GM15510 (cell line): ENCODE data around the gene TGFB1I1.

Source experiments
- POLR2A ChIP-seq: IDR thresholded peaks from 3 replicates; pipeline ENCODE4 v1.6.1; 2011; ENCODE audit warnings: borderline replicate concordance; ENCODE audit not compliant: insufficient read length; ENCODE audit errors: extremely low read depth

The TGFB1I1 gene

DNA sequence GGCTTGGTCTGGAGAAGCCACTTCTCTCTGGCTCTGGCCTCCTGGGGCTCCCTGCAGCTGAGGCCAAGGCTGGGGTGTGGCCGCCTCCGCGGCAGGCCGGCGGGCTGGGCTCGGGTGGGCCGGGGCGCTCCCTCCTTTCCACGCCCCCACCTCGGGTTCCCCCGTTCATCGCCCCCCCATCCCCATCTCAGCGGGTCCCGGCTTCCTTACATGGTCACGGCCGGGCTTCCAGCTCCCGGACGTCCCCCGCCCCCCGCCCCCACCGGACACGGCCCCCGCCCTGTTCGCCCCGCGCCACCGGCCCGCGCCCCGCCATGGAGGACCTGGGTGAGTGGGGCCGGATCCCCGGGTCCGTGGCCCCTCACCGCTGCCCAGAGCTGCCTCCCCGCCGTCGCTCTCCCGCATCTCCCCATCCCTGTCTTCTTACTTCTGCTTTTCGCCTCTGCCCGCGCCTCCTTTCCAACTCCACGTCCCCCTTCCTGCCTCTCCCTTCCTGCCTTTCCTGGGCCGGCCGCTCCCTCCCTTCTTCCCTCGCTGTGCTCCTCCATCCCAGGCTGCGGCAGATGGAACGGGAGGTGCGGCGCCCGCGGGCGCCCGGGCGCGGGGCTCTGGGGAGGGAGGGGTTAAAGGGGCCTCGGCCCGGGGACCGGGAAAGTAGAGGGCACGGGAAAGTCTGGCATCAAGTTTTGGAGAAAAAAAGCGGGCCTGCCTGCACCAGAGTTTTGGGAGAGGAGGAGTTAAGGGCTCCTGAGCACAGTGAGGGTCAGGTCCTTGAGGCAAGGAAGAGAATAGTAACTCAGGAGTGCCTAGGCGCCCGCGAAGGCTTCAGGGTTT is at the start of gene TGFB1I1:
TSS of gene TGFB1I1 (plus strand) at position 278 of the 834 bp plus-strand sequence. CDS start at position 315, 37 bp downstream.
- no peak for TF ChIP-seq POLR2A

DNA sequence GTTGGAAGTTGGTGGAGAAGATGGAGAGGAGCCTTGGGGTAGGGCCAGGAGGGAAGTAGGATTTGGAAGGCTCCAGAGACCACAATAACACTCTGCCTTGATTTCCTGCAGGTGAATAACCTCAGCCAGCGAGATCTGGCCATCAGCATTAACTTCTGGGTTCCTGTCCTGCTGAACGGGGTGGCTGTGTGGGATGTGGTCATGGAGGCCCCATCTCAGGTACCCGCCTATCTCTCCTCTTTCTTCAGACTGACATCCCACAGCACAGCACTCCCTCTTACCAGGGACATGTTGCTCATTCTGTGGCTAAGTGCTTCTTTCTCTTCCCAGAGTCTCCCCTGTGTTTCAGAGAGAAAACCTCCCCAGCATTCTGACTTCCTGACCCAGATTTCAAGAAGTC is 48.7 kb upstream of the TGFB1I1 start:
- no peak for TF ChIP-seq POLR2A

DNA sequence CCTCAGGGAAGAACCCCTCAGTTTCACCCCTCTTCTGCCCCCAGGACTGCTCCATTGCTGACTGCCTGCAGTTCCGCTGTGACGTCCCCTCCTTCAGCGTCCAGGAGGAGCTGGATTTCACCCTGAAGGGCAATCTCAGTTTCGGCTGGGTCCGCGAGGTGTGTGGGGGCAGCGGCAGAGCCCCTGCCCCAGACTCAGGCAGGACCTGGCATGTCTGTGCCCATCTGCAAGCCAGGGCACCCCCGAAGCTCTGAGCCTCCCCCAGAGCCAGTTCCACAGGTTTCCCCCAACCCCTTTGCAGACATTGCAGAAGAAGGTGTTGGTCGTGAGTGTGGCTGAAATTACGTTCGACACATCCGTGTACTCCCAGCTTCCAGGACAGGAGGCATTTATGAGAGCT is 48.2 kb upstream of the TGFB1I1 start:
- TF ChIP-seq POLR2A = no peak

- no peak for TF ChIP-seq POLR2A
These were observed 44.3 kb upstream of the TGFB1I1 start for GRCh38 chr16:31427441-31428278.

- no peak for TF ChIP-seq POLR2A
These were observed 43.7 kb upstream of the TGFB1I1 start, which contains the start of gene COX6A2 for GRCh38 chr16:31428279-31428597. COX6A2 (minus strand) TSS chr16:31428360; CDS start chr16:31428325, 35 bp downstream.

DNA sequence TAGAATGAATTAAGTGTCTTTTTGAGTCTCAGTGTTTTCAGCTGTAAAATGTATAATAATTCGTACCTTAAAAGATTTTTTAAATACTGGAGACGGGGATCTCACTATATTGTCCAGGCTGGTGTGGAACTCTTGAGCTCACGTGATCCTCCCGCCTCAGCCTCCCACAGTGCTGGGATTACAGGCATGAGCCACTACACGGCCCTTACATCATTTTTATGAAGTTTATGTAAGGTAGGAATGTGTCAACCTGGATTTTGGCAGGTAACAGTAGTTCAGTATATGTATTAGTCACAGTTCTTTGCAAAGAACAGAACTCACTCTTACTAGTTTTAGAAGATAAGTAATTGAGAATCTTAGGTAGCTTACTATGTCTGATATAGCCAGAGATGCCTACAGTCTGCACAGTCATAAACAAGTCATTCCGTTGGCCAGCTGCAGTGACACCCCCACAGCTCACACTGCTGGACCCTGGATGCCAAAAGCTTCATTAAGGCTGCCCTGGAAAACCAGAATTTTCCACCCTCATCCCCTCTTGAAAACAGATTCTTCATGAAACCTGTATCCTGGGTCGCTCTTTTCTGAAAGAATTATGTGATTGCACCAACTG is 43.2 kb upstream of the TGFB1I1 start:
- TF ChIP-seq POLR2A = no peak

DNA sequence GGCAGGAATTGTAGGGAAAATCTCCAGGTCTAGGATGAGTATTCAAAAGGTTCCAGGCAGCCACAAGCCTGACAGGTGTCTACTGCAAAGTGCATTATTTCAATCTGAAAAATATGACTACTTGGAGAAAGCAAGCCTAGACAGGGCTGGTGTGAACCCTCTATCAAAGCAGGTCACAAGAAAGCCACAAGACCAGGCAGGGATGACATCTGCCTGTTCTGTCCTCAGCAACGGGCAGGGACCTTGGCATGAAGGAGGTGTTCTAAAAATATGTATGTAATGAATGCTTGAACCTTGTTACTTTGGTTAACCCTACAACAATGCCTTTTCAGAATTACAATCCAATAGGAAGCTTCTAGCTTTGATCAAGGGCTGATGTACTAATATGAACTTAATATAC is 42.6 kb upstream of the TGFB1I1 start:
- no peak for TF ChIP-seq POLR2A

- no peak for TF ChIP-seq POLR2A
These were observed 42.2 kb upstream of the TGFB1I1 start for GRCh38 chr16:31429796-31430195.

DNA sequence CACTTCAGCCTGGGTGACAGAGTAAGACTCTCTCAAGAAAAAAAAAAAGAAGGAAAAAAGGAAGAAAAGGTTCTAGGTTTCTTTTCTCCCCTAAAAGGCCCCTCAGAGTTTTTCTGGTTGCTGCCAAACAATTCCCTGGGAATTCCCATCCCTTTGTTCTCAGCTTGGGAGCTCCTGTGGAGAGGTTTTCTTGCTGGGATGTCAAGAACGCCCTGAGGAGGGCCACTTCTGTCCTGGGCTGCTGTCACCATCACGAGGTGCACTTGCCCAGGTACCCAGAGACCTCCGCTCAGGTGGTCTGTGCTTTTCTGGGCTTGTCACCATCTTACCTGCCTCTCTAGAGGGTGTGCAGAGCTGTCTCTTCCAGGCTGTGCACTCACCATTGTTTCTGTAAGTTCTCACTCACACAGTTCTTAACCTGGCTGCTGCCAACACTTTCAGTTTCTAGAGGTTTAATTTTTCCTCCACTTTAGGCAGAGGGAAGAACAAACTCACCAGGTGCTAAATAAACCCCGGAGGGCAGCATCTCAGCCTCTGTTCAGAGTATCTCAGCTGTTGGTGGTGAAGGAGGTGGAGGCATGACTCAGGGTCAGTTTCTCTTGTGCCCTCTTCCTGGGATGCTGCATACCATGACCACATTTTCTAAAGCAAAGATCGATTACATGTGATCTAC is 41.4 kb upstream of the TGFB1I1 start:
- no peak for TF ChIP-seq POLR2A

DNA sequence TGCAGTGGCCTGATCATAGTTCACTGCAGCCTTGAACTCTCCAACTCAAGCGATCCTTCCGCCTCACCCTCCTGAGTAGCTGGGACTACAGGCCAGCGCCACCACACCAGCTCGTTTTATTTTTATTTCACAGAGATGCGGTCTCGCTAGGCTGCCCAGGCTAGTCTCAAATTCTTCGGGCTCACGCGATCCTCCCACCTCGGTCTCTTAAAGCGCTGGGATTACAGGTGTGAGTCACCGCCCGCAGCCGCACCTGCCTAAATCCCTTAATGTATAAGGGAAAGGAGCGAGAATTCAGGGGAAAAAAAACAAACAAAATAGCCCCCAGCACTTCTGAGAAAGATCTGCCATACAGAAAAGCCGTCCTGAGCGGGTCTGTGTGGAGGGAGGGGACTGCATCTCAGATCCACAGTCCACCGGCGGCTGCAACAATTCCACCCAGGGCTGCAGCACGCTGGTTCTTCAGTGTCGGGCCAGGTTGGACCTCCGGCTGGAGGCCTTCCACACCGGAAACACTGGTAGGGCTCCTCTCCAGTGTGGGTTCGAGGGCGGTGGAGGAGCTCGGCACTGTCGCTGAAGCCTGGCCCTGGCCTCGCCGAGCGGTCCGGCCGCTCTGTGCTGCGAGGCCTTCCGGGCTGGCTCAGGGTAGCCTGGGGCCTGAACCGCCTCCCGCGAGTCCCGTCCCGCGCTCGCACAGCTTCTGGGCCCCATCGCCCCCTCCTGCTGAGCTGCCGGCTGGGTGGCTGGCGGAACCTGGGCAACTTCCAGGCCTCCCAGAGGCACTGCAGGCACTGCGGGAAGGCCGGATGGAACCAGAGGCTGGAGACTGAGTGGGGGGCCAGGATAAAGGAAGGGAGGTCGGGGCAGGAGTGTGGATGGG is 36.4 kb upstream of the TGFB1I1 start:
- no peak for TF ChIP-seq POLR2A

GRCh38 chr16:31436221-31437045 is 35.5 kb upstream of the TGFB1I1 start:
- TF ChIP-seq POLR2A = no peak

GRCh38 chr16:31438414-31438813 is 33.5 kb upstream of the TGFB1I1 start:
- TF ChIP-seq POLR2A = no peak

DNA sequence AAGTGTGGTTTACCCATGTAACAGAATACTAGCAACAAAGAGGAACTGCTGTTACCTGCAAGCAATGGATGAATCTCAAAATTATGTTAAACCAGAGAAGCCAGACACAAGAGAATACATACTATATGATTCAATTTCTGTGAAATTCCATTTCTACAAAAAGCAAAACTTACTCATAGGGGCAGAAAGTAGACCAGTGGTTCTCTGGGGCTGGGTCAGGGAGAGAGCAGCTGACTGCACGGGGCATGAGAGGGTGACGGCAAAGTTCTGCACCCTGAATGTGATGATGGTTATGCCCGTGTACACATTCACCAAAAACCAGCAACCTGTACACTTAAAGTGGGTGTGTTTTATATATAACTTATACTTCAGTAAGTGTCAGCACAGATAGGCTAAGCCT is 32.4 kb upstream of the TGFB1I1 start:
- no peak for TF ChIP-seq POLR2A
